Bronchus fibroblast of lung (primary cell): ENCODE measurements around the gene RPL37. TPM values are rescaled to one million over a fixed set of nuclear protein-coding genes. Genes with fewer than 3 reads are reported as not detected.

Source experiments
- total RNA-seq: library from RNA; depleted of rRNA; stranded (reverse); fragments of >200 nt; gene quantifications from 2 replicates; pipeline ENCODE4 v1.2.3, GENCODE V29; 2015

Gene RPL37
- 57.5 and 68.4 TPM in 2 replicates for total RNA-seq

DNA sequence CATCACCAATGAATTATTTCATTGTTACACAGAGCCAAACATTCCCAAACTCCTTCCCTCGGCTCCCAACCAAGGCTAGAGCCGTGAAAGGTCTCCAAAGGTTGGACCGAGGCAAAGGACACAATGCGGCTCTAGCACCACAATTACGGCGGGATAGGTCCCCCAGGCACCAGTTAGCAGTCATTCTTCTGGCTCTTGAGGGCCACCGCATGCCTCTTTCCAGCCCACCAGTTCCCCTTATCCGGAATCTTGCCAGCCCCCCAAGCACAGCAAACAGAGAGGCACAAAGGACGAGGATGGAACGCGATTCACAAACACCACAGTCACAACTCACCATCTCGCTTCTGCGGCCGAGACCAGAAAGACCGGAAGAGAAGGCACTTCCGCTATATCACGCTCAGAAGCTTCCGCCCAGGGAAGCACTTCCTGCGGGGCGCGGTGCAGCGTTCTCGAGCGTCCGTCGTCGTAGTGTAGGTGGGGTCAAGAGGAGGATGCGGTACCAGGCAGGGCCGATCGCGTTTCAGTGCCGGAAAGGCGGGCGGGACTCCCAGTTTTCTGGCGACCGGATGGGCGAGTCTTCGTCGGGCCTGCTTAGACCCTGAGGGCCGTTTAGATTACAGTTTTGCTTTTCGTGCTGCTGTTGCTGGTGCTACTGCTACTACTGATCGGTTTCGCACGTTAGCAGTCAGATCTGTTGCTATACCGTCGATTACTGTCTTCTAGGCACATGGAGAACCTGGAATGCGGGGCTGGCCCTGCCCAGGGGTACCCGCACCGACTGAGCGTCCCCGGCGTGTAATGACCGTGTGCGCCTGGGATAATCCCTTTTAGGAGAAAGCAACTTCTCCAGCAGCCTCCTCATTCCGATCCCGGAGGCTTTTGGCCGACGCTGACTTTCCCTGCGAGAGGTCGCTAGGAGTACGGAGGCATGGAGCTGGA lies at the start of gene RPL37:
RPL37 (minus strand) TSS at position 374 of the 939 bp plus-strand sequence; CDS start at position 337, 37 bp downstream.

DNA sequence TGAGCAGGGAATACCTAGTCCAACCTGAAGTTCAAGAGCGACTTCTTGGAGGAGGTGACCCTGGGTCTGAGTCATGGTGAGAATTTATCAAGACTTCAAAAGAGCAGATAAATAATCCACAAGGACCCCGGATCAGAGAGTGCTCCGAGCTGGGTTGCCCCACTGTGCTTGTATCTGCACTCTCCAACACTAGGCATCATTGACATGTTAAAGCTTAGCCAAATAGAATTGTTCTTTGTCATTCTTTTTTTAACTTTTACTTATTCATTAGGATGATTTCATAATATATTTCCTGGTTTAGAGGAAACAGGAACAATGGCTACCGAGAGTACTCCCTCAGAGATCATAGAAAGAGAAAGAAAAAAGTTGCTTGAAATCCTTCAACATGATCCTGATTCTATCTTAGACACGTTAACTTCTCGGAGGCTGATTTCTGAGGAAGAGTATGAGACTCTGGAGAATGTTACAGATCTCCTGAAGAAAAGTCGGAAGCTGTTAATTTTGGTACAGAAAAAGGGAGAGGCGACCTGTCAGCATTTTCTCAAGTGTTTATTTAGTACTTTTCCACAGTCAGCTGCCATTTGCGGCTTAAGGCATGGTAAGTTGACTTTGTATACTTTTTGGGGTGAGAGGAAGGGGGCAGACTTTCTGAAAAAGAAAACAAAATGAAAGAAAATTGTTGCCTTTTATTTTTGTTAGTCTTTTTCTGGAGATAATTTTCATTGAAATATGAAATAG lies 6.2 kb upstream of the RPL37 start, which contains the start of gene CARD6:
CARD6 (plus strand) TSS at position 300 of the 738 bp plus-strand sequence; CDS start at position 316, 16 bp downstream.

DNA sequence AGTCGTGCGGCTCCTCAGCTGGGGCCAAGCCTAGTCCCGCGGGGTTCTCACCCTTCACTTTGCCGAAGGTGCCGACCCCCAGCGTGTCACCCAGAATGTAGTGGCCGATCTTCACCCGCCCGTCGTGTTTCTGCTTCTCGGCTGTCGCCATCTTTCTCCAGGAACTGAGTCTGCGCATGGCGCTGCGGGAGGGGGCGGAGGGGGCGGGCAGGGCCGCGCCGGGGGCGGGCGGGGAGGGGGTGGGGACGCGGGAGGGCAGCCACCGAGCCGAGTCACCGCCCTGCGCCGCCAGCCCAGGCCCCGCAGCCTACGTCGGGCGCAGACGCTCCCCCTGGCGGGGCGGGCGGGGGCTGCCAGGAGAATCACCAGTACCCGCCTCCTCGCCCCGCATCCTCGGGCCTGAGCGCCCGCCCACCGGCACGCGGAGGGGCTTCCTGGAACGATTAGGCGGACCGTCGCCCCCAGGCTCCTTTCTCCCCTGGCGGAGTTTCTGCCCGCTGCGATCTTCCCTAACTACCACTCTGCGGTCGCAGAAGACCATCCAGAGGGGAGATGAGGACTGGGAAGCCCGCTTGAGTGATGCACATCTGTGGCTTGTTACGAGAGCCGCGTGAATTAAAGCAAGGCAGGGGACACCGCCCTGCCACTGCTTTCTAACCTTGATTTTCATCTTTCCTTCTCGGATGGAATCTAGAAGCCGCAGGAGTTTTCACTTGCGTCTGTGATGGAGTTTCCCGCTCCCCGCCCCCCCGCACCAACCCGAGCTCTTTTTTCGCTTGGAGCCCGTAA lies 36.8 kb downstream of the RPL37 start, which contains the start of gene PRKAA1:
PRKAA1 (minus strand) TSS at position 363 of the 789 bp plus-strand sequence; CDS start at position 178, 185 bp downstream.

Other genes starting within 250 kb of the RPL37 start
- 26.6 and 34.1 TPM in 2 replicates for gene PTGER4, start 155.3 kb downstream of the RPL37 start, total RNA-seq
- 5.8 and 7.1 TPM in 2 replicates for gene TTC33, start 79.3 kb downstream of the RPL37 start, total RNA-seq
- gene PRKAA1, start 36.8 kb downstream of the RPL37 start, total RNA-seq: 38.5 and 42.2 TPM in 2 replicates
- 1.8 and 2.4 TPM in 2 replicates for gene CARD6, start 6.1 kb upstream of the RPL37 start, total RNA-seq
- gene C7, start 74.3 kb upstream of the RPL37 start, total RNA-seq: 3.0 and 3.4 TPM in 2 replicates
- not detected in 2 replicates for gene MROH2B, start 236.1 kb upstream of the RPL37 start, total RNA-seq